HEK293 (cell line): Measurements from ENCODE around the gene CTLA4.

ENCODE experiments used
- CTCF ChIA-PET: fragments of 350-600 bp; formaldehyde crosslinking; extraction: SDS; loops from one replicate; lab custom pipeline; 2021; ENCODE audit warnings: antibody characterized with exemption; lab: Yijun Ruan, JAX
- POLR2A ChIA-PET: fragments of 300-600 bp; formaldehyde crosslinking; extraction: SDS; loops from one replicate; lab custom pipeline; 2020; ENCODE audit warnings: antibody characterized with exemption, inconsistent platforms; lab: Yijun Ruan, JAX
- H3K27ac ChIP-seq: fragments of 200-500 bp; sonication (Bioruptor generic); 2 replicates; pipeline ENCODE4 v1.5.1; 2014; ENCODE audit warnings: low read depth, low read length, control low read depth, inconsistent platforms; ENCODE audit errors: extremely low read depth
- H3K36me3 ChIP-seq, 2 experiments: fragments of 200-500 bp in 1 of 2; sonication (Bioruptor generic) in 1 of 2; 1 replicate in 1 of 2; 2 replicates in 1 of 2; pipeline ENCODE4 v1.5.1; 2014 to 2017; ENCODE audit warnings: inconsistent platforms in 2 of 2, low read length in 2 of 2; ENCODE audit not compliant: control insufficient read depth in 2 of 2, insufficient read depth in 1 of 2
- H3K4me1 ChIP-seq: fragments of 200-500 bp; sonication (Bioruptor generic); 2 replicates; pipeline ENCODE4 v1.5.1; 2014; ENCODE audit warnings: mild to moderate bottlenecking, low read length, inconsistent platforms; ENCODE audit not compliant: control insufficient read depth, insufficient read depth
- H3K4me3 ChIP-seq: 2 replicates; pipeline ENCODE4 v1.5.1; 2011; ENCODE audit warnings: low read depth, mild to moderate bottlenecking, control low read depth, low read length, moderate library complexity
- H3K9me3 ChIP-seq: fragments of 200-500 bp; sonication (Bioruptor generic); 2 replicates; pipeline ENCODE4 v1.5.1; 2014; ENCODE audit warnings: low read depth, low read length, inconsistent platforms; ENCODE audit not compliant: control insufficient read depth, insufficient read depth
- BCL11A ChIP-seq: fragments of 450-650 bp; formaldehyde crosslinking; IDR thresholded peaks from 2 replicates; pipeline ENCODE4 v1.5.1; 2016; ENCODE audit warnings: low read depth, missing biosample characterization, missing genetic modification characterization
- EGR2 ChIP-seq: fragments of 450-650 bp; formaldehyde crosslinking; IDR thresholded peaks from 2 replicates; pipeline ENCODE4 v1.5.1; 2016; ENCODE audit warnings: low read depth, missing biosample characterization, missing genetic modification characterization
- GLI4 ChIP-seq: fragments of 450-650 bp; formaldehyde crosslinking; IDR thresholded peaks from 2 replicates; pipeline ENCODE4 v1.5.1; 2016; ENCODE audit warnings: missing biosample characterization, missing genetic modification characterization
- GLIS1 ChIP-seq: fragments of 450-650 bp; formaldehyde crosslinking; IDR thresholded peaks from 2 replicates; pipeline ENCODE4 v1.5.1; 2016; ENCODE audit warnings: missing biosample characterization, missing genetic modification characterization
- MZF1 ChIP-seq: fragments of 450-650 bp; formaldehyde crosslinking; IDR thresholded peaks from 2 replicates; pipeline ENCODE4 v1.5.1; 2017; ENCODE audit warnings: missing biosample characterization, missing genetic modification characterization, borderline replicate concordance
- SALL2 ChIP-seq: fragments of 450-650 bp; formaldehyde crosslinking; IDR thresholded peaks from 2 replicates; pipeline ENCODE4 v1.5.0; 2017; ENCODE audit warnings: missing biosample characterization, mild to moderate bottlenecking, missing genetic modification characterization, borderline replicate concordance
- ZBTB1 ChIP-seq: fragments of 450-650 bp; formaldehyde crosslinking; IDR thresholded peaks from 2 replicates; pipeline ENCODE4 v1.5.1; 2016; ENCODE audit warnings: missing biosample characterization, missing genetic modification characterization
- ZBTB7A ChIP-seq: fragments of 450-650 bp; formaldehyde crosslinking; IDR thresholded peaks from 2 replicates; pipeline ENCODE4 v1.5.1; 2016; ENCODE audit warnings: low read depth, missing biosample characterization, missing genetic modification characterization
- ZFP3 ChIP-seq: fragments of 450-650 bp; formaldehyde crosslinking; IDR thresholded peaks from 2 replicates; pipeline ENCODE4 v1.5.1; 2016; ENCODE audit warnings: low read depth, missing biosample characterization, missing genetic modification characterization
- ZNF138 ChIP-seq: fragments of 450-650 bp; formaldehyde crosslinking; IDR thresholded peaks from 2 replicates; pipeline ENCODE4 v1.5.1; 2016; ENCODE audit warnings: missing biosample characterization, missing genetic modification characterization, borderline replicate concordance
- ZNF223 ChIP-seq: fragments of 450-650 bp; formaldehyde crosslinking; IDR thresholded peaks from 2 replicates; pipeline ENCODE4 v1.5.1; 2016; ENCODE audit warnings: missing biosample characterization, missing genetic modification characterization
- ZNF23 ChIP-seq: fragments of 450-650 bp; formaldehyde crosslinking; IDR thresholded peaks from 2 replicates; pipeline ENCODE4 v1.5.1; 2016; ENCODE audit warnings: missing biosample characterization, missing genetic modification characterization, borderline replicate concordance
- ZNF239 ChIP-seq: fragments of 450-650 bp; formaldehyde crosslinking; IDR thresholded peaks from 2 replicates; pipeline ENCODE4 v1.5.1; 2016; ENCODE audit warnings: missing biosample characterization, missing genetic modification characterization
- ZNF600 ChIP-seq: fragments of 450-650 bp; formaldehyde crosslinking; IDR thresholded peaks from 2 replicates; pipeline ENCODE4 v1.5.1; 2016; ENCODE audit warnings: missing biosample characterization, missing genetic modification characterization
- ZNF768 ChIP-seq: fragments of 450-650 bp; formaldehyde crosslinking; IDR thresholded peaks from 2 replicates; pipeline ENCODE4 v1.5.1; 2018; ENCODE audit warnings: missing biosample characterization, mild to moderate bottlenecking, missing genetic modification characterization
- ZNF777 ChIP-seq: fragments of 450-650 bp; formaldehyde crosslinking; IDR thresholded peaks from 2 replicates; pipeline ENCODE4 v1.5.1; 2017; ENCODE audit warnings: missing biosample characterization, missing genetic modification characterization, borderline replicate concordance
- ZSCAN30 ChIP-seq: fragments of 450-650 bp; IDR thresholded peaks from 2 replicates; pipeline ENCODE4 v1.5.1; 2018; ENCODE audit warnings: missing biosample characterization, mild to moderate bottlenecking, missing genetic modification characterization, moderate library complexity
- TF ChIP-seq, protein P1 (sequence below): fragments of 450-650 bp; formaldehyde crosslinking; IDR thresholded peaks from 2 replicates; pipeline ENCODE4 v1.5.1; 2017; ENCODE audit warnings: missing biosample characterization, missing genetic modification characterization
- TF ChIP-seq, protein P2 (sequence below): fragments of 450-650 bp; formaldehyde crosslinking; optimal IDR thresholded peaks from 2 replicates; pipeline ENCODE3; 2016; ENCODE audit warnings: missing biosample characterization, mild to moderate bottlenecking, missing genetic modification characterization
- TF ChIP-seq, protein P3 (sequence below): fragments of 450-650 bp; formaldehyde crosslinking; IDR thresholded peaks from 2 replicates; pipeline ENCODE4 v1.5.1; 2017; ENCODE audit warnings: missing biosample characterization, missing genetic modification characterization
- TF ChIP-seq, protein P4 (sequence below): fragments of 450-650 bp; formaldehyde crosslinking; IDR thresholded peaks from 2 replicates; pipeline ENCODE4 v1.5.1; 2017; ENCODE audit warnings: missing biosample characterization, missing genetic modification characterization

The CTLA4 gene

DNA sequence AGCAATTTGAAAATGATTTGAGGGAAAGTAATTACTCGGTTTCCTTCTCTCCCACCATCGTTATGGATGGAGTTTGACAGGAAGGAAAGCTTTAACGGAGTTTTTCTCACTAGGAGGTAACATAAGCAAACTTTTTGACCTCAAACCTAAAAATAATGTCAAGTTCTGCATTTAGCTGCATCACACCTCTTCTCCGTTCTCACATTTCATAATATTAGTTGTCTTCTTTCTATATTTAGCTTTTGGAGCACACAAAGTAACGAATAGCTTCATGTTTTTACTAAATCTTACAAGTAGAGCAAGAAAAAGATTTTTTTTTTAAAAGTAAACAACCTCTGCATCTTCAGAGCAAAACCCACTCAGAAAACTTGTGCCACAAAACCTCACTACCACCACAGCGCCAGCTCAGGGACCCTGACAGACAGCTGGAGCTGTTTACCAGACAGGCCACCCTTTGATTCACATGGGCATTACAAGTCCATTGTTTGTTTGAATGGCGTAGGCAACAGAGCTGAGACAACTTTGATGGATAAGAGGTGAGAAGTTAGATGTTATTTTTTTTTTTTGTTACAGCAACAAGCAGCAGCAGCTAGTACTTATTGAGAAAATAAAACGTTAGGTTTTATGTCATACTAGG, 47.1 kb downstream of the CTLA4 start:
- TF ChIP-seq BCL11A = no peak
- TF ChIP-seq ZNF23 = no peak
- no peak for TF ChIP-seq ZNF239 (tag by site-specific recombination)
- no peak for TF ChIP-seq ZBTB7A (tag by site-specific recombination)
- TF ChIP-seq MZF1 (tag by site-specific recombination) = no peak
- TF ChIP-seq GLI4 = no peak
- no peak for TF ChIP-seq EGR2 (tag by site-specific recombination)
- TF ChIP-seq, protein P1, sequence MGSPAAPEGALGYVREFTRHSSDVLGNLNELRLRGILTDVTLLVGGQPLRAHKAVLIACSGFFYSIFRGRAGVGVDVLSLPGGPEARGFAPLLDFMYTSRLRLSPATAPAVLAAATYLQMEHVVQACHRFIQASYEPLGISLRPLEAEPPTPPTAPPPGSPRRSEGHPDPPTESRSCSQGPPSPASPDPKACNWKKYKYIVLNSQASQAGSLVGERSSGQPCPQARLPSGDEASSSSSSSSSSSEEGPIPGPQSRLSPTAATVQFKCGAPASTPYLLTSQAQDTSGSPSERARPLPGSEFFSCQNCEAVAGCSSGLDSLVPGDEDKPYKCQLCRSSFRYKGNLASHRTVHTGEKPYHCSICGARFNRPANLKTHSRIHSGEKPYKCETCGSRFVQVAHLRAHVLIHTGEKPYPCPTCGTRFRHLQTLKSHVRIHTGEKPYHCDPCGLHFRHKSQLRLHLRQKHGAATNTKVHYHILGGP (tag by site-specific recombination) = no peak
- TF ChIP-seq ZNF223 (tag by site-specific recombination) = no peak
- no peak for TF ChIP-seq GLIS1 (tag by site-specific recombination)
- TF ChIP-seq, all 188 proteins: peak for 0
- ChIA-PET POLR2A (interaction anchor here (0.6 kb wide), 1 partner anchor 248 kb away, joined by 4 read pairs; no protein-coding TSS in a partner anchor), CTCF (interaction anchor here (0.6 kb wide), 1 partner anchor 54 kb away, joined by 3 read pairs; no protein-coding TSS in a partner anchor)
- Histone ChIP-seq H3K9me3 (no peaks in the 10 kb centered on the region), H3K27ac (no peak overlapping the region), H3K36me3 (no peaks in the 10 kb centered on the region), H3K4me3 (no peak overlapping the region), H3K4me1 (no peaks in the 10 kb centered on the region)

DNA sequence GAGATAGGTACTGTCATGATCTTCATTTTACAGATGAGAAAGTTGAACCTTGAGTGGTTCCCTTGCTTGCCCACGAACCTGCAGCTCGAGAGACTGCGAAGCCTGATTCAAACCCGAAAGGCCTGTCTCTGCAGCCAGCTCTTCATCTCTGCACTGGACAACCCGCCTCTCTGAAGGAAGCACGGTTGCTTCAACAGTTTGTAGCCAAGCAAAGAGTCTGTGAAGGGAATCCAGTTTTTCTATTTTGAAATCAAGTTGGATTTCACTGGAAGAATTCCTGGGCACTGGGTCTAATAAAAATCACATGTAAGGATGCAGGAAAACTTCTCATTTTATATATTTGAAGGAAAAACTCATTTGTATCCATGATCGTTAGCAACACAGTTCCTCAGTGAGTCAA, 47.7 kb downstream of the CTLA4 start:
- Histone ChIP-seq H3K36me3 (no peaks in the 10 kb centered on the region), H3K9me3 (no peaks in the 10 kb centered on the region), H3K27ac (no peak overlapping the region), H3K4me1 (no peaks in the 10 kb centered on the region), H3K4me3 (no peak overlapping the region)
- TF ChIP-seq SALL2 (tag by site-specific recombination) (no peak), ZFP3 (tag by site-specific recombination) (no peak), ZNF600 (no peak), ZNF138 (no peak), ZNF768 (no peak), ZBTB1 (tag by site-specific recombination) (no peak), ZNF777 (tag by site-specific recombination) (no peak), ZSCAN30 (tag by site-specific recombination) (no peak)
- TF ChIP-seq, protein P2, sequence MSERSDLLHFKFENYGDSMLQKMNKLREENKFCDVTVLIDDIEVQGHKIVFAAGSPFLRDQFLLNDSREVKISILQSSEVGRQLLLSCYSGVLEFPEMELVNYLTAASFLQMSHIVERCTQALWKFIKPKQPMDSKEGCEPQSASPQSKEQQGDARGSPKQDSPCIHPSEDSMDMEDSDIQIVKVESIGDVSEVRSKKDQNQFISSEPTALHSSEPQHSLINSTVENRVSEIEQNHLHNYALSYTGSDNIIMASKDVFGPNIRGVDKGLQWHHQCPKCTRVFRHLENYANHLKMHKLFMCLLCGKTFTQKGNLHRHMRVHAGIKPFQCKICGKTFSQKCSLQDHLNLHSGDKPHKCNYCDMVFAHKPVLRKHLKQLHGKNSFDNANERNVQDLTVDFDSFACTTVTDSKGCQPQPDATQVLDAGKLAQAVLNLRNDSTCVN (tag by site-specific recombination) = no peak
- TF ChIP-seq, protein P3, sequence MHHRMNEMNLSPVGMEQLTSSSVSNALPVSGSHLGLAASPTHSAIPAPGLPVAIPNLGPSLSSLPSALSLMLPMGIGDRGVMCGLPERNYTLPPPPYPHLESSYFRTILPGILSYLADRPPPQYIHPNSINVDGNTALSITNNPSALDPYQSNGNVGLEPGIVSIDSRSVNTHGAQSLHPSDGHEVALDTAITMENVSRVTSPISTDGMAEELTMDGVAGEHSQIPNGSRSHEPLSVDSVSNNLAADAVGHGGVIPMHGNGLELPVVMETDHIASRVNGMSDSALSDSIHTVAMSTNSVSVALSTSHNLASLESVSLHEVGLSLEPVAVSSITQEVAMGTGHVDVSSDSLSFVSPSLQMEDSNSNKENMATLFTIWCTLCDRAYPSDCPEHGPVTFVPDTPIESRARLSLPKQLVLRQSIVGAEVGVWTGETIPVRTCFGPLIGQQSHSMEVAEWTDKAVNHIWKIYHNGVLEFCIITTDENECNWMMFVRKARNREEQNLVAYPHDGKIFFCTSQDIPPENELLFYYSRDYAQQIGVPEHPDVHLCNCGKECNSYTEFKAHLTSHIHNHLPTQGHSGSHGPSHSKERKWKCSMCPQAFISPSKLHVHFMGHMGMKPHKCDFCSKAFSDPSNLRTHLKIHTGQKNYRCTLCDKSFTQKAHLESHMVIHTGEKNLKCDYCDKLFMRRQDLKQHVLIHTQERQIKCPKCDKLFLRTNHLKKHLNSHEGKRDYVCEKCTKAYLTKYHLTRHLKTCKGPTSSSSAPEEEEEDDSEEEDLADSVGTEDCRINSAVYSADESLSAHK (tag by site-specific recombination) = no peak
- TF ChIP-seq, protein P4, sequence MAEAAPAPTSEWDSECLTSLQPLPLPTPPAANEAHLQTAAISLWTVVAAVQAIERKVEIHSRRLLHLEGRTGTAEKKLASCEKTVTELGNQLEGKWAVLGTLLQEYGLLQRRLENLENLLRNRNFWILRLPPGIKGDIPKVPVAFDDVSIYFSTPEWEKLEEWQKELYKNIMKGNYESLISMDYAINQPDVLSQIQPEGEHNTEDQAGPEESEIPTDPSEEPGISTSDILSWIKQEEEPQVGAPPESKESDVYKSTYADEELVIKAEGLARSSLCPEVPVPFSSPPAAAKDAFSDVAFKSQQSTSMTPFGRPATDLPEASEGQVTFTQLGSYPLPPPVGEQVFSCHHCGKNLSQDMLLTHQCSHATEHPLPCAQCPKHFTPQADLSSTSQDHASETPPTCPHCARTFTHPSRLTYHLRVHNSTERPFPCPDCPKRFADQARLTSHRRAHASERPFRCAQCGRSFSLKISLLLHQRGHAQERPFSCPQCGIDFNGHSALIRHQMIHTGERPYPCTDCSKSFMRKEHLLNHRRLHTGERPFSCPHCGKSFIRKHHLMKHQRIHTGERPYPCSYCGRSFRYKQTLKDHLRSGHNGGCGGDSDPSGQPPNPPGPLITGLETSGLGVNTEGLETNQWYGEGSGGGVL = no peak
- POLR2A ChIA-PET = interaction anchor here (0.6 kb wide), 1 partner anchor 249 kb away, joined by 4 read pairs; no protein-coding TSS in a partner anchor
- CTCF ChIA-PET = no interaction called here
